GM12801 (cell line): ENCODE data around the gene KLF3.

Experiments
- CTCF ChIP-seq: IDR thresholded peaks from one replicate; pipeline ENCODE4 v1.5.1; 2011; ENCODE audit warnings: control low read depth; ENCODE audit not compliant: insufficient read length; ENCODE audit errors: extremely low read depth

KLF3 gene

DNA sequence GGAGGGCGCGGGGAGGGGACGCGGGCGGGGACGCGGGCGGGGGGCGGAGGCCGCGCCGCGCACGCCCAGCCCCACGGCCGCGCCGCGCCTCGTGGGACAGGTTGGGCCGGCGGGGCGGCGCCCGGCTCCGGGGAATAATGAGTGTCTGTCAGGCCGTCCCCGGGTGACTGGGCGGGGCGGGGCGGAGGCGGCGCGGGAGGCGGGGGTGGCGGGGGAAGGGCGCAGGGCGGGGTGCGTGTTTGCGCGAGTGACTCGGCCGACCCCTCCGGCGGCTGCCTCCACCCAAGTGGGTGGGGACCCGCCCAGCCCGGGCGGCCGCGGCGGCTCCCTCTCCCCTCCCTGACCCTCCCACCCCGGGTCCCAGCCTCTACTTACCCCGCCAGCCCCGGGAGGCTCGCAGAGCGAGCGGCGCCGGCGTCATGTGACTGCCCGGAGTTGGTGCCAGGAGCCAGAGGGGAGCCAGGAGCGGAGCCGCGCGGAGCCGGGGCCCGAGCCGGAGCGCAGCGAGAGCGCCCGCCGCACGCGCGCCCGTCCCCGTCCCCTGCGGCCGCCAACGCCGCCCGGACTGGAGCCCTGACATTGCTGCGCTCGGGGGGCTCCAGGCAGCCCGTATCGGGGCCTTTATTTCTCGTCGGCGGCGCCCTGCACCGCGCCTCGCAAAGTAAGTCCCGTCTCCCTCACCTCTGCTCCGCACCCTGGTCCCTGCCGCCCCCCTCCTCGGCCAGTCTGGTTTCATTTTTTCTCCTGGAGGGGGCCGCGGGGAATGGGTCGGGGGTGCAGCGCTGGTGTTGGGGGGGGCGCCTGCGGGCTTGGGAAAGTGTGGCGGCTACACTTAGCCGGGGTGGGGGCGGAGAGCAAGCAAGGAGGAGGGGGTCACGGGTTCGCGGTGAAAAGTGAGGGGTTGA is at the start of gene KLF3:
Gene KLF3, plus strand, starts transcription at position 399 of the 905 bp plus-strand sequence. CDS start 16,427 bp downstream, outside the sequence.
- no peak for TF ChIP-seq CTCF

- TF ChIP-seq CTCF = no peak
These were observed 49.8 kb upstream of the KLF3 start for GRCh38 chr4:38614231-38614630.

GRCh38 chr4:38615847-38616246 is 48.2 kb upstream of the KLF3 start:
- no peak for TF ChIP-seq CTCF

DNA sequence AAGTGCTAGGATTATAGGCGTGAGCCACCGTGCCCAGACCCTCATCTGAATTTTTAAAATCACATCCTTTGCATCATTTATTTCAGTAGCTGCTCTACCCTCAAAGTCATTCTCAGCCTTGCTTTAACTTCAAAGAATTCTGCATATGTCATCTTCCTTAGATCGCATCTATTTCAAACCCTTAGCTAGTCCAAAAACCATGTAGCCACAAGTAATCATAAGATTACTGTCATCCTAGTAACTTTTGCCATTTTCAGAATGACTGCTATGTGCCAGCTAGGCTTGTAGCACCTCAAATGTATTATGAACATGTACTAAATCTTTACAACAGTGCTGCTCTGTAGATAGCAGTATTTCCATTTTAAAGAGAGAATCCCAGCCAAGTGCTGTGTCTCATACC is 45.5 kb upstream of the KLF3 start:
- no peak for TF ChIP-seq CTCF

DNA sequence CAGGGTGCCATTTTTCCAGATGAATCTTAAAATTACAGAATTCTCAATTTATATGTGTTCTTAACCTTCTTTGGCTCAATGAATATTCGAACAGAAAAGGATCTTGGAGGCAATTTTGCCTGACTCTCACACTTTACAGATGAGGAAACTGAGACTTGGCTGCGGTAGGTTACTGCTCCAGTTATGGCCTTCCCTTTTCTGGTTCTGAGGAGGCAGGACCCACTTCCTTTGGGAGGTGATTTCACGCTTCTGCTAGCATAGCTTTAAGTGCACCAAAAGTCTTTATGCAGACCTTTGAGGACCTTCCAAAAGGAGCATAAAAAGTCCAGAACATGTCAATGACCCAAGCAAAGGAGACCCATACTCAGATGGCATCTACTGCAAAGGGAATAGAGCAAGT is 44.7 kb upstream of the KLF3 start:
- no peak for TF ChIP-seq CTCF

DNA sequence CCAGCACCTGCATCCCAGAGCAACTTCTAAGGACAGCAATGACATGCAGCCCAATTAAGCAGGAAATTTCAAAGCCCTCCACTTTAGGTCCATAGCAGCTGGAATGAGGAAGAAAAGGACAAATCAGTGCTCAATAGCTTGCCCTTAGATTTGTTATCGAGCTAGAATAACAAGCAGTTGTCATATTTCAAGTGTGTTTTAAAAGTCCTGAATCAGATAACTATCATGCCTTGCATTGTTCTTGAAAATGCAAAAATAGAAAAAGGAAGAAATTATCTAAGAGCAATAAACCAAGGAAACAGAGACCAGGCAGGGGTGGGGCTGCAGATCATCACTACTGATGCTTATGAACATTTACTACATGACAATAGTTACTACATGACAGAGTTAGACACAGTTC is 43.9 kb upstream of the KLF3 start:
- no peak for TF ChIP-seq CTCF

DNA sequence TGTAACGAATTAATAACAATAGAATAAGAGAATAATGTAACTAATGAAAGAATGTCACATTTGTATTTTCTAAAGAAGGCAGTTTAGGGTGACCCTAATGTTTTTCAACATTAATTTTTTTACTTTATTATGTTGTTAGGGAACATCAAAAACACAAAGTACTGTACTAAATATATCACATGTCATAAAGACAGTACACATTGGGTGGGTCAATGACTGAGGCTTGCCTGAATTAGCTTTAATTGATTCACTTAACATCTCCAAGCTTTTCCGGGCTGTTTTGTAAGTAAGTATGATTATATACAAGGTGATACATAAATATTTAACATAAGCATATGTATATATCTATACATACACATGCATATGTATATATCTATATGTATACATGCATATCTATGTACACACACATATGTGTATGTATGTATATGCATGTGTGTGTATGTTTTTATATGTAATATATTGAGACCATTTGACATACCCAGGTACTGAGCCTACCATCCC is 43.4 kb upstream of the KLF3 start:
- TF ChIP-seq CTCF = no peak
